Ureter (tissue), 1 donor: Measurements from ENCODE around the gene ASCC1. TPM values are rescaled to one million over a fixed set of nuclear protein-coding genes. Genes with fewer than 3 reads are reported as not detected.
"Not testable (repeated sequence)": the region's sequence is repeated elsewhere in the genome, so short reads cannot be mapped to it uniquely, and the experiment has no call there.

Source experiments
- DNase-seq: peaks from one replicate; pipeline ENCODE4 v3.0.0-alpha.2; 2020; ENCODE audit warnings: low spot score
- total RNA-seq: library from RNA; stranded (reverse); gene quantifications from one replicate; pipeline ENCODE4 v1.2.4, GENCODE V29; 2023
- donor health status: DM: yes; HTN: yes; CAD: no.

ASCC1 gene
- total RNA-seq, 1 donor from 2014 or later = 39.3 TPM

GRCh38 chr10:72221278-72221677, 5.2 kb upstream of the ASCC1 start:
- DNase-seq = no peak

- no peak for DNase-seq
These were observed 4.6 kb upstream of the ASCC1 start for GRCh38 chr10:72220637-72221036.

GRCh38 chr10:72219235-72219814, 3.2 kb upstream of the ASCC1 start:
- DNase-seq = no peak

GRCh38 chr10:72218726-72219125, 2.6 kb upstream of the ASCC1 start:
- DNase-seq = no peak

- DNase-seq = no peak
These were observed 2.2 kb upstream of the ASCC1 start for GRCh38 chr10:72218325-72218724.

GRCh38 chr10:72211832-72212231, 4.2 kb downstream of the ASCC1 start:
- not testable (repeated sequence) for DNase-seq

- DNase-seq = not testable (repeated sequence)
These were observed 4.7 kb downstream of the ASCC1 start for GRCh38 chr10:72211381-72211780.

- DNase-seq = not testable (repeated sequence)
These were observed 7.5 kb downstream of the ASCC1 start for GRCh38 chr10:72208526-72208925.

GRCh38 chr10:72206511-72207229, 9.4 kb downstream of the ASCC1 start:
- DNase-seq = no peak

GRCh38 chr10:72204724-72205123, 11.4 kb downstream of the ASCC1 start:
- DNase-seq = no peak

- no peak for DNase-seq
These were observed 11.8 kb downstream of the ASCC1 start for GRCh38 chr10:72204296-72204695.

- DNase-seq = no peak
These were observed 14.8 kb downstream of the ASCC1 start for GRCh38 chr10:72201293-72201692.

GRCh38 chr10:72200883-72201282, 15.2 kb downstream of the ASCC1 start:
- DNase-seq = no peak

GRCh38 chr10:72194949-72195348, 21.1 kb downstream of the ASCC1 start:
- no peak for DNase-seq

GRCh38 chr10:72186982-72187330, 29.1 kb downstream of the ASCC1 start:
- no peak for DNase-seq

- no peak for DNase-seq
These were observed 29.7 kb downstream of the ASCC1 start for GRCh38 chr10:72186258-72186981.

- DNase-seq = no peak
These were observed 31.9 kb downstream of the ASCC1 start for GRCh38 chr10:72184156-72184555.

GRCh38 chr10:72177454-72177853, 38.6 kb downstream of the ASCC1 start:
- no peak for DNase-seq

GRCh38 chr10:72176701-72177100, 39.4 kb downstream of the ASCC1 start:
- DNase-seq = no peak

GRCh38 chr10:72175149-72175548, 40.9 kb downstream of the ASCC1 start:
- no peak for DNase-seq

- no peak for DNase-seq
These were observed 41.8 kb downstream of the ASCC1 start for GRCh38 chr10:72174297-72174662.

GRCh38 chr10:72173619-72174296, 42.3 kb downstream of the ASCC1 start:
- DNase-seq = no peak

GRCh38 chr10:72173262-72173618, 42.8 kb downstream of the ASCC1 start:
- no peak for DNase-seq
